ENCODE measurements around the gene HPN.
A peak's percentile ranks its signal among the peaks of the same experiment; 100 is the strongest.

HPN gene

GRCh38 chr19:35108730-35109129 is 67.2 kb downstream of the HPN start:
- no peak for DNase-seq

- DNase-seq, result no peak
Measured at GRCh38 chr19:35109395-35110112, 68.0 kb downstream of the HPN start.

- no peak for DNase-seq
Measured at GRCh38 chr19:35110974-35111373, 69.5 kb downstream of the HPN start.

- no peak for DNase-seq
Measured at GRCh38 chr19:35112995-35113688, 71.6 kb downstream of the HPN start.

GRCh38 chr19:35114353-35115176 is 73.0 kb downstream of the HPN start:
- DNase-seq, result peak; percentile 41

- DNase-seq, result peak; percentile 2
Measured at GRCh38 chr19:35115177-35115951, 73.8 kb downstream of the HPN start, which contains the start of gene FXYD3. TSS of gene FXYD3 (plus strand) at chr19:35115823. CDS start at chr19:35119377, 3,554 bp downstream.

All from DMS153 (cell line).